ENCODE data around the gene TBK1.

Gene TBK1

GRCh38 chr12:64473176-64473575, 21.3 kb downstream of the TBK1 start:
- no peak overlapping the region for H3K4me3 ChIP-seq (ENCODE audit: low read length)
- peaks cover 3% of the 10 kb centered on the region for H3K9me3 ChIP-seq (replicated peaks; ENCODE audit: low read length)
- H3K27me3 ChIP-seq (ENCODE audit: control insufficient read depth, insufficient read depth, low read length), result no peaks in the 10 kb centered on the region
- peaks cover 71% of the 10 kb centered on the region for H3K36me3 ChIP-seq (ENCODE audit: insufficient read depth, low read length)
- no peaks in the 10 kb centered on the region for H3K4me1 ChIP-seq (ENCODE audit: control insufficient read depth, insufficient read depth, low read length)
- no peak overlapping the region for H3K9ac ChIP-seq (ENCODE audit: low read depth, low read length)
- no peak overlapping the region for H3K4me2 ChIP-seq (ENCODE audit: low read length)

DNA sequence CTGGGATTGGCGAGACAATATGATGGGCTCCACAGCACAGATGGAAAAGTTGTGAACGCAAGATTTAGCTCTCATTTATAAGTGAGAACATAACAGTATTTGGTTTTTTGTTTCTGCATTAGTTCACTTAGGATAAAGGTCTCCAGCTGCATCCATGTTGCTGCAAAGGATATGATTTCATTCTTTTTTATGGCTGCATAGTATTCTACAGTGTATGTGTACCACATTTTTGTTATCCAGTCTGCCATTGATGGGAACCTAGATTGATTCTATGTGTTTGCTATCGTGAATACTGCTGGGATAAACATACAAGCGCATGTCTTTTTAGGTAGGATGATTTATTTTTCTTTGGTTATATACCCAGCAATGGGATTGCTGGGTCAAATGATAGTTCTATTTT, 23.6 kb downstream of the TBK1 start:
- Histone ChIP-seq H3K4me3 (ENCODE audit: low read length) (no peak overlapping the region), H3K4me1 (ENCODE audit: control insufficient read depth, insufficient read depth, low read length) (no peaks in the 10 kb centered on the region), H3K4me2 (ENCODE audit: low read length) (no peak overlapping the region), H3K9ac (ENCODE audit: low read depth, low read length) (no peak overlapping the region), H3K36me3 (ENCODE audit: insufficient read depth, low read length) (peaks cover 50% of the 10 kb centered on the region), H3K9me3 (replicated peaks; ENCODE audit: low read length) (peaks cover 3% of the 10 kb centered on the region), H3K27me3 (ENCODE audit: control insufficient read depth, insufficient read depth, low read length) (no peaks in the 10 kb centered on the region)

DNA sequence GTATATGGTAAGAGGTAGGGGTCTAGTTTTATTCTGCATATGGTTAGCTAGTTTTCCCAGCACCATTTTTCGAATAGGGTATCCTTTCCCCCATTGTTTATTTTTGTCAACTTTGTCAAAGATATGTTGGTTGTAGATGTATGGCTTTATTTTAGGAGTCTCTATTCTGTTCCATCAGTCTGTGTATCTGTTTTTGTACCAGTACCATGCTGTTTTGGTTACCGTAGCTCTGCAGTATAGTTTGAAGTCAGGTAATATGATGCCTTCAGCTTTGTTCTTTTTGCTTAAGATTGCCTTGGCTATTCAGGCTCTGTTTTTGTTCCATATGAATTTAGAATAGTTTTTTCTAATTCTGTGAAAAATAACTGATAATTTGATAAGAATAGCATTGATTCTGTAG, 24.9 kb downstream of the TBK1 start:
- Histone ChIP-seq H3K4me3 (ENCODE audit: low read length) (no peak overlapping the region), H3K36me3 (ENCODE audit: insufficient read depth, low read length) (peaks cover 43% of the 10 kb centered on the region), H3K27me3 (ENCODE audit: control insufficient read depth, insufficient read depth, low read length) (no peaks in the 10 kb centered on the region), H3K4me2 (ENCODE audit: low read length) (no peak overlapping the region), H3K9me3 (replicated peaks; ENCODE audit: low read length) (peaks cover 3% of the 10 kb centered on the region), H3K9ac (ENCODE audit: low read depth, low read length) (no peak overlapping the region), H3K4me1 (ENCODE audit: control insufficient read depth, insufficient read depth, low read length) (no peaks in the 10 kb centered on the region)

GRCh38 chr12:64478661-64479060, 26.7 kb downstream of the TBK1 start:
- H3K4me3 ChIP-seq (ENCODE audit: low read length), result no peak overlapping the region
- H3K36me3 ChIP-seq (ENCODE audit: insufficient read depth, low read length), result peaks cover 47% of the 10 kb centered on the region
- no peaks in the 10 kb centered on the region for H3K4me1 ChIP-seq (ENCODE audit: control insufficient read depth, insufficient read depth, low read length)
- H3K9ac ChIP-seq (ENCODE audit: low read depth, low read length), result no peak overlapping the region
- no peaks in the 10 kb centered on the region for H3K27me3 ChIP-seq (ENCODE audit: control insufficient read depth, insufficient read depth, low read length)
- no peak overlapping the region for H3K4me2 ChIP-seq (ENCODE audit: low read length)
- H3K9me3 ChIP-seq (replicated peaks; ENCODE audit: low read length), result peaks cover 3% of the 10 kb centered on the region

GRCh38 chr12:64480148-64480547, 28.2 kb downstream of the TBK1 start:
- Histone ChIP-seq H3K4me2 (ENCODE audit: low read length) (no peak overlapping the region), H3K36me3 (ENCODE audit: insufficient read depth, low read length) (peaks cover 32% of the 10 kb centered on the region), H3K9me3 (replicated peaks; ENCODE audit: low read length) (peaks cover 3% of the 10 kb centered on the region), H3K4me1 (ENCODE audit: control insufficient read depth, insufficient read depth, low read length) (no peaks in the 10 kb centered on the region), H3K4me3 (ENCODE audit: low read length) (no peak overlapping the region), H3K9ac (ENCODE audit: low read depth, low read length) (no peak overlapping the region), H3K27me3 (ENCODE audit: control insufficient read depth, insufficient read depth, low read length) (no peaks in the 10 kb centered on the region)

DNA sequence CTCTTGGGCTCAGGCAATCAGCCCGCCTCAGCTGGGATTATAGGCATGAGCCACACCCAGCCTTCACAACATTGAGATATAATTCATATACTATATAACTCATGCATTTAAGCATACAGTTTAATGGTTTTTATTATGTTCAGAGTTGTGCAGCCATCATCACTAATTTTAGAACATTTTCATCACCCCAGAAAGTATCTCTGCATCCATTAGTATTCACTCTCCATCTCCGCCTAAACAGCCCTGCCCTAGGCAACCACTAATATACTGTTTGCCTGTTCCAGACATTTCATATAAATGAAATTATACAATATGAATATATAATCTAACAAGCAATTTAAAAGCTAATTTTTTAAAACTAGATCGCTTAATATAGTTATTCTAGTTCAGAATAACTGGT, 34.7 kb downstream of the TBK1 start:
- H3K36me3 ChIP-seq (ENCODE audit: insufficient read depth, low read length), result peaks cover 64% of the 10 kb centered on the region
- no peaks in the 10 kb centered on the region for H3K4me1 ChIP-seq (ENCODE audit: control insufficient read depth, insufficient read depth, low read length)
- no peaks in the 10 kb centered on the region for H3K9me3 ChIP-seq (replicated peaks; ENCODE audit: low read length)
- H3K4me3 ChIP-seq (ENCODE audit: low read length), result no peak overlapping the region
- no peaks in the 10 kb centered on the region for H3K27me3 ChIP-seq (ENCODE audit: control insufficient read depth, insufficient read depth, low read length)
- no peak overlapping the region for H3K9ac ChIP-seq (ENCODE audit: low read depth, low read length)
- H3K4me2 ChIP-seq (ENCODE audit: low read length), result no peak overlapping the region

- no peaks in the 10 kb centered on the region for H3K27me3 ChIP-seq (ENCODE audit: control insufficient read depth, insufficient read depth, low read length)
- no peaks in the 10 kb centered on the region for H3K4me1 ChIP-seq (ENCODE audit: control insufficient read depth, insufficient read depth, low read length)
- peaks cover 68% of the 10 kb centered on the region for H3K36me3 ChIP-seq (ENCODE audit: insufficient read depth, low read length)
- H3K4me2 ChIP-seq (ENCODE audit: low read length), result no peak overlapping the region
- H3K4me3 ChIP-seq (ENCODE audit: low read length), result no peak overlapping the region
- no peak overlapping the region for H3K9ac ChIP-seq (ENCODE audit: low read depth, low read length)
- H3K9me3 ChIP-seq (replicated peaks; ENCODE audit: low read length), result no peaks in the 10 kb centered on the region
Measured at GRCh38 chr12:64491718-64492117, 39.8 kb downstream of the TBK1 start.

- no peaks in the 10 kb centered on the region for H3K27me3 ChIP-seq (ENCODE audit: control insufficient read depth, insufficient read depth, low read length)
- H3K36me3 ChIP-seq (ENCODE audit: insufficient read depth, low read length), result peaks cover 68% of the 10 kb centered on the region
- no peaks in the 10 kb centered on the region for H3K4me1 ChIP-seq (ENCODE audit: control insufficient read depth, insufficient read depth, low read length)
- H3K9ac ChIP-seq (ENCODE audit: low read depth, low read length), result no peak overlapping the region
- no peak overlapping the region for H3K4me3 ChIP-seq (ENCODE audit: low read length)
- no peaks in the 10 kb centered on the region for H3K9me3 ChIP-seq (replicated peaks; ENCODE audit: low read length)
- H3K4me2 ChIP-seq (ENCODE audit: low read length), result no peak overlapping the region
Measured at GRCh38 chr12:64493513-64493912, 41.6 kb downstream of the TBK1 start.

DNA sequence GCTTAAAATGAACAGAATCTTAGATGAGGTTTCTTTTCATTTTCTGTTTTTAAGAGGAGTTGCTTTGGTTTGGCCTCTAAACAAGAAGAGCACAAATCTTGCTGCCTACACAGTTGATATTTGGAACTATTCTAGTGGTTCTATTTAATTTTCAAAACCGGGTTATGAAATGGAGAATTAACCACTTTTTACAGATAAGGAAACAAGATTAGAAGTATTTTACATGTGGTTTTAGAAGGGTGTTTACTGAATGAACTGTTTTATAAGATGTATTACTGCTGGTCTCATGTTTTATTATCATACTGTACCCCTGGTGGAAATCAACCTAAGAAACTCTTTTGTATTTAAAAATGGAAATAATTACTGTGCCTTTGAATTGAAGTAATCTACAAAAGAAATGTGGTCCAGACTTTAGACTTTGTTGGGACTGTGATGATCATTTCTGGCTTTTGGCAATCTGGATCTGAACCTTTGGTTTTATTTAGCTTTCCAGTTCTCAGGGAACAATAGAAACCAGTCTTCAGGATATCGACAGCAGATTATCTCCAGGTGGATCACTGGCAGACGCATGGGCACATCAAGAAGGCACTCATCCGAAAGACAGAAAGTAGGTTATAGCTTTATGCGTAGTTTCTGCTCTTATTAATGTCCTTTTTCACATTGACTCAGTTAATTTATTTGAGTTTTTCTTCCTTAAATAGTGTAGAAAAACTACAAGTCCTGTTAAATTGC, 43.2 kb downstream of the TBK1 start:
- Histone ChIP-seq H3K4me2 (ENCODE audit: low read length) (no peak overlapping the region), H3K4me3 (ENCODE audit: low read length) (no peak overlapping the region), H3K36me3 (ENCODE audit: insufficient read depth, low read length) (peaks cover 59% of the 10 kb centered on the region), H3K4me1 (ENCODE audit: control insufficient read depth, insufficient read depth, low read length) (no peaks in the 10 kb centered on the region), H3K9me3 (replicated peaks; ENCODE audit: low read length) (no peaks in the 10 kb centered on the region), H3K27me3 (ENCODE audit: control insufficient read depth, insufficient read depth, low read length) (no peaks in the 10 kb centered on the region), H3K9ac (ENCODE audit: low read depth, low read length) (no peak overlapping the region)

DNA sequence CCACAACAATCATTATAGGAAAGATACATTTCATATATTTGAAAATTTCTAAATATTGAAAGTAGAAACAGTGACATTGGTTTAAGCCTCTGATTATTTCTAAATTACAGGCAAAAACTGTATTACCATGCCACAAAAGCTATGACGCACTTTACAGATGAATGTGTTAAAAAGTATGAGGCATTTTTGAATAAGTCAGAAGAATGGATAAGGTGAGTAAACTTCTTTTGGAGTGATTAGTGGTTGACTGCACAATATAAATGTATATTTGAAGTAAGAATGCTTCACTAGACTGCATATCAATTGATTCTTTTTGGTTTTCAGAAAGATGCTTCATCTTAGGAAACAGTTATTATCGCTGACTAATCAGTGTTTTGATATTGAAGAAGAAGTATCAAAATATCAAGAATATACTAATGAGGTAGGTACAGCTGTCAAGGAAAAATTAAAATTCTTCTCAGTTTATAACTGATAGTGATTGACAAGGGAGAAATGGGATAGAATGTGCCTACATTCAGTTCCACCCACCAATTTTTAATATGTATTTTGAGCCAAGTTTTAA, 45.0 kb downstream of the TBK1 start:
- Histone ChIP-seq H3K27me3 (ENCODE audit: control insufficient read depth, insufficient read depth, low read length) (no peaks in the 10 kb centered on the region), H3K4me3 (ENCODE audit: low read length) (no peak overlapping the region), H3K9ac (ENCODE audit: low read depth, low read length) (no peak overlapping the region), H3K36me3 (ENCODE audit: insufficient read depth, low read length) (peaks cover 59% of the 10 kb centered on the region), H3K4me1 (ENCODE audit: control insufficient read depth, insufficient read depth, low read length) (no peaks in the 10 kb centered on the region), H3K9me3 (replicated peaks; ENCODE audit: low read length) (no peaks in the 10 kb centered on the region), H3K4me2 (ENCODE audit: low read length) (no peak overlapping the region)

DNA sequence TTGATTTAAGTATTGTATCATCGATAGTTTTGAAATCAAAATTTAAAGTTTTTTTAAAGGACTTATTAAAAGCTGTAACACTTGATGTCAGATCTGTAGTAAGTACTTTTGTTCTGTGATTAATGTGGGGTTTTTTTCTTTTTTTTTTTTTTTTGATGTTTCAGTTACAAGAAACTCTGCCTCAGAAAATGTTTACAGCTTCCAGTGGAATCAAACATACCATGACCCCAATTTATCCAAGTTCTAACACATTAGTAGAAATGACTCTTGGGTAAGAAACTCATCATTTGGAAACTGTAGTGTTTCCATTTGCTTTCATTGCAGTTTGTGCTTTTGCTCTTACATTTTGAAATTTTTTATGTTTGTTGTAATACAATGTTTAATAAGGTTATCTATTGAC, 45.6 kb downstream of the TBK1 start:
- Histone ChIP-seq H3K9me3 (replicated peaks; ENCODE audit: low read length) (no peaks in the 10 kb centered on the region), H3K4me2 (ENCODE audit: low read length) (no peak overlapping the region), H3K4me1 (ENCODE audit: control insufficient read depth, insufficient read depth, low read length) (no peaks in the 10 kb centered on the region), H3K9ac (ENCODE audit: low read depth, low read length) (no peak overlapping the region), H3K36me3 (ENCODE audit: insufficient read depth, low read length) (peaks cover 60% of the 10 kb centered on the region), H3K27me3 (ENCODE audit: control insufficient read depth, insufficient read depth, low read length) (no peaks in the 10 kb centered on the region), H3K4me3 (ENCODE audit: low read length) (no peak overlapping the region)

- Histone ChIP-seq H3K4me1 (ENCODE audit: control insufficient read depth, insufficient read depth, low read length) (no peaks in the 10 kb centered on the region), H3K9ac (ENCODE audit: low read depth, low read length) (no peak overlapping the region), H3K4me3 (ENCODE audit: low read length) (no peak overlapping the region), H3K36me3 (ENCODE audit: insufficient read depth, low read length) (peaks cover 61% of the 10 kb centered on the region), H3K9me3 (replicated peaks; ENCODE audit: low read length) (no peaks in the 10 kb centered on the region), H3K4me2 (ENCODE audit: low read length) (no peak overlapping the region), H3K27me3 (ENCODE audit: control insufficient read depth, insufficient read depth, low read length) (no peaks in the 10 kb centered on the region)
Measured at GRCh38 chr12:64497903-64498302, 46.0 kb downstream of the TBK1 start.
